Fibroblast of lung (primary cell): ENCODE data around the gene ARRDC4. TPM values are rescaled to one million over a fixed set of nuclear protein-coding genes. Genes with fewer than 3 reads are reported as not detected.

Experiments used
- DNase-seq, 2 donors: peaks; one replicate each; pipeline versions ENCODE4 v3.0.0 to v3.0.0-alpha.2; 2010; ENCODE audit warnings: low read depth in 2 of 2
- H2AFZ ChIP-seq: 2 replicates; pipeline ENCODE4 v1.5.1; 2012; ENCODE audit warnings: low read length, control low read depth, inconsistent platforms
- H3K27ac ChIP-seq: 2 replicates; pipeline ENCODE4 v1.5.1; 2011; ENCODE audit warnings: low read length, control low read depth; ENCODE audit not compliant: insufficient read depth
- H3K27me3 ChIP-seq: 2 replicates; pipeline ENCODE4 v1.5.1; 2011; ENCODE audit warnings: mild to moderate bottlenecking, low read length; ENCODE audit not compliant: control insufficient read depth, insufficient read depth
- H3K36me3 ChIP-seq: 2 replicates; pipeline ENCODE4 v1.5.1; 2011; ENCODE audit warnings: low read length; ENCODE audit not compliant: control insufficient read depth, insufficient read depth
- H3K4me1 ChIP-seq: 2 replicates; pipeline ENCODE4 v1.5.1; 2011; ENCODE audit warnings: low read length; ENCODE audit not compliant: control insufficient read depth, insufficient read depth; ENCODE audit errors: extremely low read depth
- H3K4me2 ChIP-seq: 2 replicates; pipeline ENCODE4 v1.5.1; 2011; ENCODE audit warnings: low read length, control low read depth; ENCODE audit not compliant: insufficient read depth; ENCODE audit errors: extremely low read depth
- H3K4me3 ChIP-seq, 4 experiments: fragments of 200-600 bp in 1 of 4; sonication (generic) in 1 of 4; replicated peaks in 1 of 4; 2 replicates each; pipeline ENCODE4 v1.5.1; 2011 to 2016; ENCODE audit warnings: low read length in 4 of 4, low read depth in 3 of 4, mild to moderate bottlenecking in 3 of 4, control low read depth in 2 of 4, inconsistent platforms in 1 of 4, mixed read lengths in 1 of 4; ENCODE audit not compliant: insufficient read depth in 1 of 4; ENCODE audit errors: control extremely low read depth in 1 of 4
- H3K79me2 ChIP-seq: 2 replicates; pipeline ENCODE4 v1.5.1; 2012; ENCODE audit warnings: mild to moderate bottlenecking, low read length, inconsistent platforms; ENCODE audit not compliant: control insufficient read depth, insufficient read depth
- H3K9ac ChIP-seq: 2 replicates; pipeline ENCODE4 v1.5.1; 2011; ENCODE audit warnings: mild to moderate bottlenecking, low read length, control low read depth; ENCODE audit not compliant: insufficient read depth
- H3K9me3 ChIP-seq: 2 replicates; pipeline ENCODE4 v1.5.1; 2012; ENCODE audit warnings: low read depth, low read length; ENCODE audit not compliant: control insufficient read depth, insufficient read depth
- H4K20me1 ChIP-seq: 2 replicates; pipeline ENCODE4 v1.5.1; 2011; ENCODE audit warnings: low read length; ENCODE audit not compliant: control insufficient read depth, insufficient read depth; ENCODE audit errors: extremely low read depth
- CTCF ChIP-seq, 2 donors: IDR thresholded peaks in 1 of 2; conservative IDR thresholded peaks in 1 of 2; 1 replicate in 1 of 2; 2 replicates in 1 of 2; pipeline ENCODE4 v1.5.1; 2011 to 2012; ENCODE audit warnings: low read length in 2 of 2, control low read depth in 1 of 2, inconsistent platforms in 1 of 2, low read depth in 1 of 2, mild to moderate bottlenecking in 1 of 2
- EZH2 ChIP-seq: IDR thresholded peaks from 2 replicates; pipeline ENCODE4 v1.5.1; 2012; ENCODE audit warnings: low read length, control low read depth, mild to moderate bottlenecking; ENCODE audit errors: missing control alignments
- polyA plus RNA-seq, 2 donors: library from polyadenylated mRNA; depleted of rRNA in 1 of 2; stranded (reverse) in 1 of 2; unstranded in 1 of 2; fragments of >200 nt; gene quantifications; 2 replicates each; pipeline ENCODE4 v1.2.1, GENCODE V29; 2011 to 2012; ENCODE audit warnings: missing spikeins in 1 of 2
- total RNA-seq: library from RNA; depleted of rRNA; stranded (reverse); fragments of >200 nt; gene quantifications from 2 replicates; pipeline ENCODE4 v1.2.1, GENCODE V29; 2014

Gene ARRDC4
- total and polyA plus RNA-seq, 2 donors (not counting 1 experiment from before 2014, with no cell fraction given): 27.3 to 39.8 TPM

- Histone ChIP-seq H3K36me3 (no peaks in the 10 kb centered on the region), H3K9ac (no peak overlapping the region), H3K4me2 (no peak overlapping the region), H3K4me3 (no peak overlapping the region), H3K79me2 (no peaks in the 10 kb centered on the region), H3K27me3 (no peaks in the 10 kb centered on the region), H4K20me1 (no peaks in the 10 kb centered on the region), H2AFZ (no peak overlapping the region), H3K4me1 (no peaks in the 10 kb centered on the region), H3K27ac (no peak overlapping the region), H3K9me3 (no peaks in the 10 kb centered on the region)
- TF ChIP-seq CTCF (conservative IDR thresholded peaks at IDR 0.05 in 1 of 2, IDR thresholded peaks at IDR 0.05 in 1 of 2; ENCODE audit: low read depth in 1 of 2, low read length in 2 of 2) (no peak), EZH2 (no peak)
- no peak for DNase-seq
These were observed 34.7 kb downstream of the ARRDC4 start for GRCh38 chr15:97995192-97995591.

- no peaks in the 10 kb centered on the region for H3K36me3 ChIP-seq
- no peaks in the 10 kb centered on the region for H3K4me1 ChIP-seq
- peak; percentile 11 to 31 for DNase-seq
- no peaks in the 10 kb centered on the region for H3K9me3 ChIP-seq
- TF ChIP-seq CTCF (conservative IDR thresholded peaks at IDR 0.05 in 1 of 2, IDR thresholded peaks at IDR 0.05 in 1 of 2; ENCODE audit: low read depth in 1 of 2, low read length in 2 of 2): peak; percentile 20 to 27
- TF ChIP-seq EZH2: no peak
- H3K27ac ChIP-seq: no peak overlapping the region
- H3K4me2 ChIP-seq: no peak overlapping the region
- H3K9ac ChIP-seq: no peak overlapping the region
- no peaks in the 10 kb centered on the region for H3K27me3 ChIP-seq
- no peaks in the 10 kb centered on the region for H3K79me2 ChIP-seq
- H2AFZ ChIP-seq: no peak overlapping the region
- no peak overlapping the region for H3K4me3 ChIP-seq
- no peaks in the 10 kb centered on the region for H4K20me1 ChIP-seq
These were observed 35.5 kb downstream of the ARRDC4 start for GRCh38 chr15:97995881-97996603.

GRCh38 chr15:97998307-97999071, 38.0 kb downstream of the ARRDC4 start:
- DNase-seq: peak in 1 of 2 donors; percentile 29
- Histone ChIP-seq H2AFZ (no peak overlapping the region), H3K4me2 (no peak overlapping the region), H3K4me1 (no peaks in the 10 kb centered on the region), H3K9ac (no peak overlapping the region), H3K36me3 (no peaks in the 10 kb centered on the region), H3K9me3 (peaks cover 3% of the 10 kb centered on the region), H3K4me3 (no peak overlapping the region), H3K27ac (no peak overlapping the region), H3K79me2 (no peaks in the 10 kb centered on the region), H3K27me3 (no peaks in the 10 kb centered on the region), H4K20me1 (no peaks in the 10 kb centered on the region)
- no peak for TF ChIP-seq CTCF (conservative IDR thresholded peaks at IDR 0.05 in 1 of 2, IDR thresholded peaks at IDR 0.05 in 1 of 2; ENCODE audit: low read depth in 1 of 2, low read length in 2 of 2)
- TF ChIP-seq EZH2: no peak
